Epidermal melanocyte (primary cell): ENCODE results near the gene FOXP4.
"Not testable (repeated sequence)": the region's sequence is repeated elsewhere in the genome, so short reads cannot be mapped to it uniquely, and the experiment has no call there.

Experiments used
- DNase-seq: peaks from one replicate; pipeline ENCODE4 v3.0.0; 2011; ENCODE audit warnings: low spot score; ENCODE audit not compliant: insufficient read length

Gene FOXP4

GRCh38 chr6:41598670-41599014 lies 52.5 kb downstream of the FOXP4 start:
- DNase-seq, result no peak

GRCh38 chr6:41599015-41599851 lies 53.1 kb downstream of the FOXP4 start:
- no peak for DNase-seq

- no peak for DNase-seq
These were observed 53.8 kb downstream of the FOXP4 start for GRCh38 chr6:41599852-41600445.

GRCh38 chr6:41600499-41601247 lies 54.5 kb downstream of the FOXP4 start:
- DNase-seq, result no peak

- no peak for DNase-seq
These were observed 55.0 kb downstream of the FOXP4 start for GRCh38 chr6:41601248-41601549.

- DNase-seq, result no peak
These were observed 56.2 kb downstream of the FOXP4 start for GRCh38 chr6:41602422-41602743.

- DNase-seq, result peak; percentile 85
These were observed 56.9 kb downstream of the FOXP4 start for GRCh38 chr6:41602864-41603608.

GRCh38 chr6:41604006-41604405 lies 57.8 kb downstream of the FOXP4 start:
- no peak for DNase-seq

- DNase-seq, result no peak
These were observed 59.5 kb downstream of the FOXP4 start for GRCh38 chr6:41605649-41606048.

- DNase-seq, result no peak
These were observed 60.9 kb downstream of the FOXP4 start for GRCh38 chr6:41607036-41607435.

GRCh38 chr6:41607736-41608135 lies 61.6 kb downstream of the FOXP4 start:
- DNase-seq, result no peak

- no peak for DNase-seq
These were observed 62.4 kb downstream of the FOXP4 start for GRCh38 chr6:41608443-41609151.

- DNase-seq, result no peak
These were observed 68.5 kb downstream of the FOXP4 start for GRCh38 chr6:41614715-41615114.

GRCh38 chr6:41615311-41615710 lies 69.1 kb downstream of the FOXP4 start:
- DNase-seq, result no peak

GRCh38 chr6:41618598-41618997 lies 72.4 kb downstream of the FOXP4 start:
- DNase-seq, result no peak

- DNase-seq, result not testable (repeated sequence)
These were observed 73.0 kb downstream of the FOXP4 start for GRCh38 chr6:41619193-41619592.

GRCh38 chr6:41621367-41621766 lies 75.2 kb downstream of the FOXP4 start:
- DNase-seq, result no peak

GRCh38 chr6:41621802-41622201 lies 75.6 kb downstream of the FOXP4 start:
- no peak for DNase-seq

GRCh38 chr6:41622206-41622988 lies 76.2 kb downstream of the FOXP4 start:
- DNase-seq, result no peak

GRCh38 chr6:41623330-41623729 lies 77.1 kb downstream of the FOXP4 start:
- DNase-seq, result no peak
